Measurements from ENCODE around the gene SLC52A3. TPM values are rescaled to one million over a fixed set of nuclear protein-coding genes. Genes with fewer than 3 reads are reported as not detected.

The SLC52A3 gene
- total RNA-seq, 1 donor from 2014 or later: 0.38 TPM

DNA sequence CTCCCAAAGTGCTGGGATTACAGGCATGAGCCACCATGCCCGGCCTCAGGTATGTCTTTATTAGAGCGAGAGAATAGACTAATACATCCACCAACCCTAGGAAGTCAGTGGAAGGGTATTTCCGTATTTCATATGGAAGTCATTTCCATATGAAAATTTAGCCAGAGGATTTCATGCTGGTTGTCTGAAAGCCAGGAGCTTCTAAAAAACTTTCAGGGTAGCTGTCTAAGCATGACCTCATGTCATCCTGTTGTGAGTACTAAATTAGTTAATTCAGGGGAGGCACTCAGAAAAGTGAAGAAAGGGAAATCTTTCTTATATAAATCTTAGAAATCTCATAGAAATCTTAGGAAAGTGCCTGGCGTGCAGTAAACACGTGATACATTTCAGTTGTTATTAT, 16.5 kb downstream of the SLC52A3 start:
- H3K4me3 Mint-ChIP-seq (ENCODE audit: low read depth): no peak overlapping the region
- H3K27me3 Mint-ChIP-seq: peaks cover 7% of the 10 kb centered on the region
- no peak overlapping the region for H3K27ac Mint-ChIP-seq
- TF ChIP-seq, protein P1, sequence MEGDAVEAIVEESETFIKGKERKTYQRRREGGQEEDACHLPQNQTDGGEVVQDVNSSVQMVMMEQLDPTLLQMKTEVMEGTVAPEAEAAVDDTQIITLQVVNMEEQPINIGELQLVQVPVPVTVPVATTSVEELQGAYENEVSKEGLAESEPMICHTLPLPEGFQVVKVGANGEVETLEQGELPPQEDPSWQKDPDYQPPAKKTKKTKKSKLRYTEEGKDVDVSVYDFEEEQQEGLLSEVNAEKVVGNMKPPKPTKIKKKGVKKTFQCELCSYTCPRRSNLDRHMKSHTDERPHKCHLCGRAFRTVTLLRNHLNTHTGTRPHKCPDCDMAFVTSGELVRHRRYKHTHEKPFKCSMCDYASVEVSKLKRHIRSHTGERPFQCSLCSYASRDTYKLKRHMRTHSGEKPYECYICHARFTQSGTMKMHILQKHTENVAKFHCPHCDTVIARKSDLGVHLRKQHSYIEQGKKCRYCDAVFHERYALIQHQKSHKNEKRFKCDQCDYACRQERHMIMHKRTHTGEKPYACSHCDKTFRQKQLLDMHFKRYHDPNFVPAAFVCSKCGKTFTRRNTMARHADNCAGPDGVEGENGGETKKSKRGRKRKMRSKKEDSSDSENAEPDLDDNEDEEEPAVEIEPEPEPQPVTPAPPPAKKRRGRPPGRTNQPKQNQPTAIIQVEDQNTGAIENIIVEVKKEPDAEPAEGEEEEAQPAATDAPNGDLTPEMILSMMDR (IDR thresholded peaks at IDR 0.05; ENCODE audit: unreplicated experiment): no peak
- H3K36me3 Mint-ChIP-seq (ENCODE audit: insufficient read depth): no peaks in the 10 kb centered on the region
- H3K9me3 Mint-ChIP-seq (ENCODE audit: low read depth): peaks cover 4% of the 10 kb centered on the region
- no peak for DNase-seq (ENCODE audit: low spot score, unreplicated experiment)
- H3K4me1 Mint-ChIP-seq (ENCODE audit: low read depth): no peaks in the 10 kb centered on the region

DNA sequence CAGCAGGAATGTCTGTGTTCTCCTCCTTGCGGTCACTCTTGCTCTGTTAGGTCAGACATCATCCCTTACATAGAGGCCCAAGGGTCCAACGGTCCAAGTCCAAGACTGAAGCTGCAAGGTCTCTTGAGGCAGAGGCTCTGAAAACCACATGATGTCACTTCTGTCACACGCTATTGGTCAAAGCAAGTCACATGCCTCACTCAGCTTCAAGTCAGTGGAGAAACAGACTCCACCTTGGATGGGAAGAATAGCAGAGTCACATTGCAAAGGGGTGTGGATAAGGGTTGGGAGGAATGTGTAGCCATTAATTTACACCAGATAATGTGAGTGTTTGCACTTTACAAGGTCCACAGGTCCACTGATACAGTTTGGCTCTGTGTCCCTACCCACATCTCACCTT, 17.5 kb downstream of the SLC52A3 start:
- Mint-ChIP-seq H3K36me3 (ENCODE audit: insufficient read depth) (no peaks in the 10 kb centered on the region), H3K27ac (no peak overlapping the region), H3K4me1 (ENCODE audit: low read depth) (no peaks in the 10 kb centered on the region), H3K27me3 (peaks cover 3% of the 10 kb centered on the region), H3K9me3 (ENCODE audit: low read depth) (peaks cover 6% of the 10 kb centered on the region), H3K4me3 (ENCODE audit: low read depth) (no peak overlapping the region)
- DNase-seq (ENCODE audit: low spot score, unreplicated experiment): no peak
- TF ChIP-seq, protein P1 (IDR thresholded peaks at IDR 0.05; ENCODE audit: unreplicated experiment): no peak

DNA sequence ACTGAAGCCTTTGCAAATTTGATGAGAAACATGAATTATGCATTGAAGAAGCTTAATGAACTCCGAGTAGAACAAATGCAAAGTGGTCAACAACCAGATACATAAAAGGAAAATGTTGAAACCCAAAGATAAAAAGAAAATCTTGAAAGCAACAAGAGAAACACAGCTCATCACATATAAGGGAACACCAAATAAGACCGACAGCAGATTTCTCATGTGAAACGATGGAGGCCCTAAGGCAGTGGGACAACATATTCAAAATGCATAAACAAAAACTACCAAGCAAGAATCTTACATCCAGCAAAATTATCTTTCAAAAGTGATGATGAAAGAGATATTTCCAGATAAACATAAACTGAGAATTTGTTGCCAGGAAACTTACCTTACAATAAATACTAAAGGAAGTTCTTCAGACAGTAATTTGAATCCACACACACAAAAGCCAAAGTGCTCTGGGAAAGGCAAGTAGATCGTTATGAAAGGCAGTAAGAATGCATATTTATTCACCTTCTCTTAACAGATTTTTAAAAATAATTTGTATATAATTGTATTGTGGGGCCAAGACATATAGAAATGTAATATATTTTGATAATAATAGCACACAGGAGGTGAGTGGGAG, 22.5 kb downstream of the SLC52A3 start:
- no peaks in the 10 kb centered on the region for H3K4me1 Mint-ChIP-seq (ENCODE audit: low read depth)
- H3K27ac Mint-ChIP-seq: no peak overlapping the region
- TF ChIP-seq, protein P1 (IDR thresholded peaks at IDR 0.05; ENCODE audit: unreplicated experiment): no peak
- peaks cover 1% of the 10 kb centered on the region for H3K36me3 Mint-ChIP-seq (ENCODE audit: insufficient read depth)
- peaks cover 19% of the 10 kb centered on the region for H3K9me3 Mint-ChIP-seq (ENCODE audit: low read depth)
- peaks cover 13% of the 10 kb centered on the region for H3K27me3 Mint-ChIP-seq
- no peak for DNase-seq (ENCODE audit: low spot score, unreplicated experiment)
- no peak overlapping the region for H3K4me3 Mint-ChIP-seq (ENCODE audit: low read depth)

DNA sequence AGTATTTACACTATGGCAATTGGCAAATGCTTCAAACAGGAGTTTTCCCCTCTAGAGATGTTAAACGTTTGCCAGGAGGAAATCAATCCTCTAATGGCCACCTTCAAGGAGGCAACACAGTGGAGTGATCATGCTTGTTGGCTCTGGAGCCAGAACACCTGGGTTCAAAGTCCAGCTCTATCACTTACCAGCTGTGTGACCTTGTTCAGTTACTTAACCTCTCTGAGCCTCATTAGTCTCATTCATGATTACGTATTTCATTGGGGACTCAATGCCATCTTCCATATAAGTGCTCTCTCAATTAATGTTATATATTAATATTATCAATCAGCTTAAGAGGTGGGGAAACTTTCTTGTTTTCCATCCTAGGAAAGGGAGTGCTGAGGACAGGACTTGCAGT, 26.1 kb downstream of the SLC52A3 start:
- Mint-ChIP-seq H3K9me3 (ENCODE audit: low read depth) (peaks cover 15% of the 10 kb centered on the region), H3K27ac (no peak overlapping the region), H3K27me3 (peaks cover 13% of the 10 kb centered on the region), H3K4me3 (ENCODE audit: low read depth) (no peak overlapping the region), H3K36me3 (ENCODE audit: insufficient read depth) (peaks cover 1% of the 10 kb centered on the region), H3K4me1 (ENCODE audit: low read depth) (no peaks in the 10 kb centered on the region)
- TF ChIP-seq, protein P1 (IDR thresholded peaks at IDR 0.05; ENCODE audit: unreplicated experiment): no peak
- no peak for DNase-seq (ENCODE audit: low spot score, unreplicated experiment)

DNA sequence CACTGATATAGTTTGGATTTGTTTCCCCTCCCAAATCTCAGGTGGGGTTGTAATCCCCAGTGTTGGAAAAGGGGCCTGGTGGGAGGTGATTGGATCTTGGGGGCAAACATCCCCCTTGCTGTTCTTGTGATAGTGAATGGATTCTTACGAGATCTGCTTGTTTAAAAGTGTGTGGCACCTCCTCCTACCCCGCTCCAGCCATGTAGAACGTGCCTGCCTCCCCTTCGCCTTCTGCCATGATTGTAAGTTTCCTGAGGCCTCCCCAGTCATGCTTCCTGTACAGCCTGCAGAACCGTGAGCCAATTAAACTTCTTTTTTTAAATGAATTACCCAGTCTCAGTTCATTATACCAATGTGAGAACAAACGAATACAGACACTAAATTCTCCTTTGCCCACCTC, 26.7 kb downstream of the SLC52A3 start:
- H3K9me3 Mint-ChIP-seq (ENCODE audit: low read depth): peaks cover 15% of the 10 kb centered on the region
- H3K27ac Mint-ChIP-seq: no peak overlapping the region
- TF ChIP-seq, protein P1 (IDR thresholded peaks at IDR 0.05; ENCODE audit: unreplicated experiment): no peak
- H3K36me3 Mint-ChIP-seq (ENCODE audit: insufficient read depth): peaks cover 1% of the 10 kb centered on the region
- H3K4me1 Mint-ChIP-seq (ENCODE audit: low read depth): no peaks in the 10 kb centered on the region
- H3K27me3 Mint-ChIP-seq: peaks cover 13% of the 10 kb centered on the region
- no peak overlapping the region for H3K4me3 Mint-ChIP-seq (ENCODE audit: low read depth)
- DNase-seq (ENCODE audit: low spot score, unreplicated experiment): no peak
